ENCODE data around the gene TUBB6.

Gene TUBB6

DNA sequence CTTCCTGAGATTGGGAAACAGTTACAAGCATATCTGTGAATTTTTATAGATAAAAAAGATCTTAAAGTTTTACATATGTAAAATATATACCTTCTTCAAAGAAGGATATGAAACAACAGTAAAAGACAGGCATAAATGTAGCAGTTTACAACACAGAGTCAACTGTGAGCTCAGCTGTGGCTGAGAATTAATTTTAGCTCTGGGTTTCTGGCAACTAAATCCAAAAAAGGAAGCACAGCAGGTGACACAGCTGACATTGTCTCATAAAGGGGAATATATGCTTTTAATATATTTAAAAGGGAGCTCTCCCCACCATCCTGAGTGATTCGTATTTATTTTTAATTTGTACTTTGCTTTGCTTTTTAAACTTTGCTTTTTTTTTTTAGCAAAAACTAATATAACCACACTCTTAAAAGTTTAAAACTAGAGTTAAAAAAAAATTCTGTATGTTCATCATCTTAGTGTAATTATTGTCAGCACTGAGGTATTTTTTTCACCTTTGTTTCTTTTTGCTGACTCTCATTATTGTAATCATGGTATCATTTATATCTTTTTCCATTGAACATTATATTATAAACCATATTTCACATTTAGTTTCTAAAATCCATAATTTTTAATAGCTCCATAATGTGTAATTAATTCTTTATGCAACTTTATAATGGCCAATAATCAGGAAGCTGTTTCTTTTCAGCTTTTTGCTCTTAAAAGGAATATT lies 6.7 kb downstream of the TUBB6 start:
- DNase-seq (ENCODE audit: extremely low read depth, insufficient read length), result no peak
- no peak for TF ChIP-seq CTCF (IDR thresholded peaks at IDR 0.05; ENCODE audit: insufficient read depth, low read length, poor library complexity, severe bottlenecking)
- no peaks in the 10 kb centered on the region for H3K27me3 ChIP-seq (replicated peaks; ENCODE audit: control insufficient read depth, insufficient read depth, low read length)
- no peak overlapping the region for H3K4me3 ChIP-seq (replicated peaks; ENCODE audit: low read depth, low read length)
- no peaks in the 10 kb centered on the region for H3K36me3 ChIP-seq (ENCODE audit: control insufficient read depth, insufficient read depth, low read length)

- H3K27me3 ChIP-seq (replicated peaks; ENCODE audit: control insufficient read depth, insufficient read depth, low read length), result no peaks in the 10 kb centered on the region
- no peak for DNase-seq (ENCODE audit: extremely low read depth, insufficient read length)
- no peak for TF ChIP-seq CTCF (IDR thresholded peaks at IDR 0.05; ENCODE audit: insufficient read depth, low read length, poor library complexity, severe bottlenecking)
- no peaks in the 10 kb centered on the region for H3K36me3 ChIP-seq (ENCODE audit: control insufficient read depth, insufficient read depth, low read length)
- no peak overlapping the region for H3K4me3 ChIP-seq (replicated peaks; ENCODE audit: low read depth, low read length)
These were observed 7.4 kb downstream of the TUBB6 start for GRCh38 chr18:12315490-12315889.

- no peaks in the 10 kb centered on the region for H3K27me3 ChIP-seq (replicated peaks; ENCODE audit: control insufficient read depth, insufficient read depth, low read length)
- no peaks in the 10 kb centered on the region for H3K36me3 ChIP-seq (ENCODE audit: control insufficient read depth, insufficient read depth, low read length)
- no peak overlapping the region for H3K4me3 ChIP-seq (replicated peaks; ENCODE audit: low read depth, low read length)
- TF ChIP-seq CTCF (IDR thresholded peaks at IDR 0.05; ENCODE audit: insufficient read depth, low read length, poor library complexity, severe bottlenecking), result no peak
- no peak for DNase-seq (ENCODE audit: extremely low read depth, insufficient read length)
These were observed 7.9 kb downstream of the TUBB6 start for GRCh38 chr18:12315911-12316310.

GRCh38 chr18:12317664-12318333 lies 9.8 kb downstream of the TUBB6 start:
- H3K36me3 ChIP-seq (ENCODE audit: control insufficient read depth, insufficient read depth, low read length), result no peaks in the 10 kb centered on the region
- TF ChIP-seq CTCF (IDR thresholded peaks at IDR 0.05; ENCODE audit: insufficient read depth, low read length, poor library complexity, severe bottlenecking), result no peak
- DNase-seq (ENCODE audit: extremely low read depth, insufficient read length), result no peak

DNA sequence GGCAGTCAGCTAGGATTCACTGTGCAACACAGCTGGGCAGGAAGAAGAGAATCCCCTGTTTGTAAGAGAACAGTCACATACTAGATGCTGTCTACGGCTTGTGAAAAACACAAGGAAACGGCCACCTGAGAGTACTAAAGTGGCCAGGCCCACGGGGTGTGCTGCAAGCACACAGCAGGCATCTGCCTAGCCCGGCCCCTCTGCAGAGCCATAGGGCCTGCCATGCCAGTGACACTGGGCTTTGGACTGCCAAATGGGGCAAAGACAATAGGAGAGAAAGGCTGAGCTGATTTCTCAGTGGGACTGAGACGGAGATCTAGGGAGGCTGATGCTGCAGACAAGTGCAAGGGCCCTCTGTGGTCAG lies 10.3 kb downstream of the TUBB6 start:
- Histone ChIP-seq H3K27me3 (replicated peaks; ENCODE audit: control insufficient read depth, insufficient read depth, low read length) (no peaks in the 10 kb centered on the region), H3K36me3 (ENCODE audit: control insufficient read depth, insufficient read depth, low read length) (no peaks in the 10 kb centered on the region), H3K4me3 (replicated peaks; ENCODE audit: low read depth, low read length) (no peak overlapping the region)
- DNase-seq (ENCODE audit: extremely low read depth, insufficient read length), result no peak
- TF ChIP-seq CTCF (IDR thresholded peaks at IDR 0.05; ENCODE audit: insufficient read depth, low read length, poor library complexity, severe bottlenecking), result no peak

More at GRCh38 chr18:12317664-12318333, 9.8 kb downstream of the TUBB6 start:
- no peaks in the 10 kb centered on the region for H3K27me3 ChIP-seq (replicated peaks; ENCODE audit: control insufficient read depth, insufficient read depth, low read length)
- no peak overlapping the region for H3K4me3 ChIP-seq (replicated peaks; ENCODE audit: low read depth, low read length)
